ENCODE measurements around the gene PRKAR1B.
"Not testable (repeated sequence)": the region's sequence is repeated elsewhere in the genome, so short reads cannot be mapped to it uniquely, and the experiment has no call there.

PRKAR1B gene

DNA sequence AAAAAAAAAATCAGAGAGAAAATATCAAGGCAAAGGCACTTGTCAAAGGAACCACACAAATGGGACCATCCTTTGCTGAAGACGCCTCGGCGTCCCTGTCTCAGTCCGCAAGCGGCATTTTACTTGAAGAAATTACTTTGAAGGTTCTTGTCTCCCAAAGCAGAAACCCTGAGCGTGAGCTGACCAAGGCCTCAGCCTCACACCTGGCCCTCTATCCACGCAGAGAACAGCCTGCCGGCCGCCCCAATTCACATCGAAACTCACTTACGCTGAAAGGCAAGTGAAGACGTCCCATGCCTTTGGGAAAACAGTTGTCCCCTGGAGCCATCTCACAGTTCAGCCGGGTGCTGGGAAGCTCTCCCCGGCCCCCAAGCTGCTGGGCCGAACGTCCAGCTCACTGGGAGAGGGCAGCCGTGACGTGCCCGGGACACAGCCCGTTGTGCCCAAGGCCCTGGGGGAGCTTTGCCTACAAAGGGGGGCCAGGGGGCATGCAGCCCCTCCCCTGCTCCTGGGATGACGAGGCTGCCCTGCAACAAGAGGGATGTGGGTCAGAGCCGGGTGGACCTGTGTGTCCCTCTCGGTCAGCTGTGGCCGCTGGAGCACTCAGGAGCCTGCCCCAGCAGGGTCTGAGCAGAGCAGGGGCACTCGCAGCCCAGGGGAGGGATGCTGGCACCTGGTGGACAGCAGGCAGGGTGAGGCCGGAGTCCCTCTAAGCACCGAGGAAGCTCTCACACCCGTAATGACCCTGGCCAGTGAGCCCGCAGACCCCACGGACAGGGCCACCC is 157.8 kb downstream of the PRKAR1B start:
- DNase-seq, result no peak

DNA sequence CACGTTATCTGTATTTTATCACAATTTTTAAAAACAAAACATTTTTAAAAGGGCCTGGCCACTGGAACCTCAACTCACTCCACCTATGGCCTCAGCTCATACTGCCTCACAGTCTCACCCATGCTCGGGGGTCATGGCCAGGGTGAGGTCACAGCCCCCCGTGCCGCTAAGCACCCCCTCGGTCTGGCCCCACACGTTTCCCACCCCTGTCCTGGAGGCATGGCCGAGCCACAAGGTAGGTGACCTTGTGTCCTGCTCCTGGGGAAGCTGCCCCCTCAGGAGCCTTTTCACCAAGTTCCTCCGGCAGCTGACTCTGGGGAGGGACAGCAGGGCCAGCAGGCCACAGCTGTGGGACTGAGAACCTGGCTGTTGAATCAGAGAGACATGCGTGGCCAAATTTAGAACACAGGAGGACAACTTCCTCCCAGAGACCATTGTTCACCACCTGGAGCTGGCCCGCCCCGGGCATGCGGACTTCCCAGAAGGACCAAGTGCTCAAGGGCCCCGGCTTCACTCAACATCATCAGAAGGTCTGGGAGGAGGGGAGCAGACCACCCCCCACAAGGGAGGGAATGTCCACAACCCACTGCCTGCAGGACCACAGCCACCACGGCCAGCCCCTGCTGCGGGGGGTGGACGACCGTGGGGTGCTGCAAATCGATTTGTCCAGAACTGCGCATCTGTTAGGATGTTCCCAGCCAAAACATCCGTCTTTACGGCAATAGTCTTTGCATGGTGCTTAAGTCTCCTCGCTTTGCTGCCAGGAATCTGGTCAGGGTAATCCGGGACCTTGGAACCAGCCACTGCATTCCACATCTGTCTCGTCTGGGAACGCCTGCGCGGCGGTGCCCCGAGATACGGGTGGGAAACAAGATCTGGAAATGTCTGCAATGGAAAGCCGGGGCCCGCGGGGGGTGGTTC is 158.8 kb downstream of the PRKAR1B start:
- no peak for DNase-seq

DNA sequence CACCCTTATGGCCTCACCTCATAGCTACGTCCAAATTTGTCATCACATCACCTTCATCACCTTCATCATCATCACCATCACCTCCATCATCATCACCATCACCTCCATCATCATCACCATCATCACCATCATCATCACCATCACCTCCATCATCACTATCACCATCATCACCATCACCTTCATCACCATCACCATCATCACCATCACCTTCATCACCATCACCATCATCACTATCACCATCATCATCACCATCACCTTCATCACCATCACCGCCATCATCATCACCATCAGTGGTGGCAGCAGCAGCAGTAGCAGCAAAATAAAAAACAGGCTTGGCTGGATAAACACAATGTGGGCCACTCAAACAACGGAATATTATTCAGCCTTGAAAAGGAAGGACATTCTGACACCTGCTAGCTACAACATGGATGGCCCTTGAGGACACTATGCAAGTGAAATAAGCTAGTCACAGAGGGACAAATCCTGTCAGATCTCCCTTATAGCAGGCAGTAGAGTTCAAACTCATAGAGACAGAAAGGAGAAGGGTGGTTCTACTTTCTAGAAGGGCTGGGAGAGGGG is 159.7 kb downstream of the PRKAR1B start:
- no peak for DNase-seq

DNA sequence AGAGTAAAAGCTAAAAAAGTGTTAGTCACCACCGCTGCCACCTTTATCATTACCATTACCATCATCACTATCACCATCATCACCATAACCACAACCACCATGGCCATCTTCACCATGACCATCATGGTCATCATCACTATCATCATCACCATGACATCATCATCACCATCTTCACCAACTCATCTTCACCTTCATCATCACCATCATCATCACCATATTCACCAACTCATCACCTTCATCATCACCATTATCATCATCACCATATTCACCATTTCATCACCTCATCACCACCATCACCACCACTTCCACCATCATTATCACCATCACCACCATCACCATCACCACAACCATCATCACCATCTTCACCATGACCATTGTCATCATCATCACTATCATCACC is 161.0 kb downstream of the PRKAR1B start:
- no peak for DNase-seq

DNA sequence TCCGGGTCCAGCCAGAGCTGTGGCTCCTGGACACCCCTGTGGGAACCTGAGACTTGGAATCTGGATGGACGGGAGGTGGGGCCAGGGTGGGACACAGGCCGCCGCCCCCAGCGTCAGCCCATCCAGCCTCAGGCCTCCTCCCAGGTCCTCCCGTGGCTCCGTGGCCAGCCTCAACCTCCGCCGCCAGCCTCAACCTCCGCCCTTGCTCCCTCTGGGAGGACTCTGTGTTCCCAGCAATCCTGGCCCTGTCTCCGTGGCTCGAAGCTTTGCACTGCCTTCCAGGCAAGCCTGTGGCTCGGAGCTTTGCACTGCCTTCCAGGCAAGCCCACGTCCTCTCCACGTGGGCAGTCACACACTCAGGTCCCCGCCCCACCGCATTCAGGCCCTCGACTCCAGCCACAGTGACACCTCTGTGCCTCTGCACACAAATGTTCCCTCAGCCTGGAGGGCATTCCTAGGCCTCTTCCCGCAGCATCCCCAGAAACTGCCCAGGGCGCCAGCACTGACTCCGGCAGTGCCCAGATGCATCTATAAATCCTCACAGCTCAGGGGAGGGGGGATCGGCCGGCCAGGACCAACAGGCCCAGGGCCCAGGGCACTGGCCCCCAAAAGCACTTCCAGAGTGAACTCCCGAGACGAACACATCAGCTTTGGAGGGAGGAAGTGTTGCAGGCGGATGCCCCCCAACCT is 162.8 kb downstream of the PRKAR1B start:
- no peak for DNase-seq

DNA sequence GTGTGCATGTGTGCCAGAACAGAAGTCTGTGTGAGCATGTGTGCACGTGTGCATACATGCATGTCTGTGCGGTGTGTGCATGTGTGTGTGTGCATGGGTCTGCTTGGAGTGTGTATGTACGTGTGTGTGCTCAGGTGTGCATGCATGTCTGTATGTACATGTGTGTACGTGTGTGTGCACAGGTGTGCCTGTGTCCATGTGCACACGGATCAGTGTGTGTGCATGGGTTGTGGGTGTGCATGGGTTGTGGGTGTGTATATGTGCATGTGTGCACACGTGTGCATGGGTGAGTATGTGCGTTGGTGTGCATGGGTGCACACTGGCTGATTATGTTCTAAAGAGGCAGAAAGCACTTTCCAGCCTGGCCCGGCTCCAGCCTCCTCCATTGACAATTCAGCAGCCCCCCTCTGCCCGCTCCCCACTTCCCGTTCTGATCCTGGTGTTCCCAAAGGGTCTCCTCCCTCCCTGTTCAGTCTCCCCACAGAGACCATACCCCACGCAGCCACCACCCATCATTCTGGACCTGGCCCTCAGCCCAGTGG is 163.4 kb downstream of the PRKAR1B start:
- no peak for DNase-seq

DNA sequence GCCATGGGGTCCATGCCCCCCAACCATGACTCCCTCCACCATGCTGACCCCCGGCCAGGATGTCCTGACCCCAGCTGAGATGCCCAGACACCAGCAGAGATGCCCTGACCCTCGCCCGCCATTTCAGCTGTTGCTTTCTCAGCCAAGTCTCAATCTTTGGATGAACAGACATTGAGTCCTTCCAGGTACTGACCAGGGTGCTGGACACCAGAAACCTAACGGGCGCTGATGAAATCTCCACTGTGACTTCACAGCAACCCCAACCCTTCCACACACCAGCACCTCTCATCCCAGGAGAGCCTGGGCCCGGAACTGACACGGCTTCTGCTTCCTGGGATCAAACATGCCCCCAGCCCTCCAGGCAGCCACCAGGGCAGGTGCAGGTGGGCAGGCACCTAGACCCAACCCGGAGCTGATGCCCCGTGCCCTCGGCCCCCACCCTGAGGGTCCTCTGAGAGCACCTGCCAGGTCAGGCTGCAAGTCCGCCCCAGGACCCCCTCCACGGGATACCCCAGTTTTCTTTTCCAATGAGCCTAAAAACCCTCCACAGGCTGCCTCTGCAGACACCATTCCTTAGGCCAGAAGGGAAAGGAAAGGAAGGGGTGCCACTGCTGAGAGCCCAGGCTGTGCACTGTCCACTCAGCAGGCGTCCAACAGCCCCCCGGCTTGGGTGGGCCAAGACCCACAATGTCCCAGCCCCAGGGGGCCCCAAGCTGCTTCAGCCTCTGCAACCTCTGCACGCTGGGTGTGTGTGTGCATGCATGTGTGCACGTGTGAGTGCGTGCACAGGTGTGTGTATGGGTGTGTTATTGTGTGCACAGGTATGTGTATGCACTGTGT is 164.1 kb downstream of the PRKAR1B start:
- DNase-seq, result no peak

- DNase-seq, result no peak
Measured at GRCh38 chr7:562374-562675, 164.8 kb downstream of the PRKAR1B start.

- no peak for DNase-seq
Measured at GRCh38 chr7:561631-562373, 165.3 kb downstream of the PRKAR1B start.

DNA sequence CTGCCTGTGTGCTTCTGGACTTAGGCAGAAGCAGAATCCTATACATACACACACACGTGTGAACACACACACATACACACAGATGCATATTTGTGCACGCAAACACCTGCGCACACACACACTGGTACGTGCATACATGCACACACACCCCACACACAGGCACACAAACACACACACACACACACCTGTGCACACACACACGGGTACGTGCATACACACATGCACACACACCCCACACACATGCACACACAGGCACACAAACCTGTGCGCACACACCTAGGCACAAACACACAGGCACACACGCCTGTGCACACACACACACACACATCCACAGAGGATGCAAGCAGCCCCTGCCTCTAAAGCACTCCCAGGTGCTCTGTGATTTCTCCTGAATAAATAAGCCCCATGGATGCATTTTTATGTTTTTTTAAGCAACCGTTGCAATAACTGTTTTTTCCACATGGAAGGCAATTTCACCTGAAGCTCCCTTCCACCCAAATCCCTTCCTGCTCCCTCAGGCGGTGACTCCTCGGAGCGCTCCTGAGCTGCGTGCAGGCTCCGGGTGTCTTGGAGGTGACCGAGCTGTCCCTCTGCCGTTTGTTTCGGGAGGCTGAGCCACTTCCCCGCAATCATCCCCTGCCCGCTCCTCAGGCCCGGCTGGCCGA is 166.0 kb downstream of the PRKAR1B start:
- DNase-seq, result no peak

GRCh38 chr7:559396-559705 is 167.7 kb downstream of the PRKAR1B start:
- DNase-seq, result no peak

GRCh38 chr7:557558-557881 is 169.6 kb downstream of the PRKAR1B start:
- no peak for DNase-seq

DNA sequence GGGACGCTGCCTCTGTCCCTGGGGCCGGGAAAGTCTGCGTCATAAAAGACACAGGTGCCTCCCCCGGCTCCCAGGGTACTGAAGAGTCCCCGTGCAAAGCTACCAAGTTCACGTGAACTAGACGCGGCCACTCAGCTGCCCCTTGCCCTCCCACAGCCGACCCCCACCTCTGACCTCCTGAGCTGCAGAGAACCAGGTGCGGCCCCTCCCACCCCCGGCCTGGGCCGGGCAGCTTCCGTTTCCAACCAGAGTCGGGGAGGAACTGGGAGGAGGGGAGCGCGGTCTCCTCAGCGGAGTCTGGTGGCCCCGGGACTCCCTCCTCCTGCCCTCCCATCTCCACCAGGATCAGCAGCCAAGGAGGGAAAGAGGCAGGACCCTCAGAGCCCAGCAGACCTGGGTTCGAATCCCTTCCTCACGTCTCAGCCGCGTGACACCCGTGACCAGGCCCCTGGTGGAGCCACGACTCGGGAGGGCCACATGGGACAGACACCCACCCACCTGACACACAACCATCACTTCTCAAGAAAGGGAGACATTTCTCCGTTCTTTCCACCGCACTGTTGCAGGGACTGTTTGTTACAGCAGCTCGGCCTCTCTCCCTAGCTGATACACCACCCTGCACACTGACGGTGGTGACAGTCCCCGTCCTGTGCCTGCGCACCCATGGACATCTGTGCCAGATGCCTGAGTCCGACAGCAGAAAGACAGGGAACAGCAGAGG is 170.1 kb downstream of the PRKAR1B start:
- no peak for DNase-seq

GRCh38 chr7:556291-556826 is 170.7 kb downstream of the PRKAR1B start:
- no peak for DNase-seq

DNA sequence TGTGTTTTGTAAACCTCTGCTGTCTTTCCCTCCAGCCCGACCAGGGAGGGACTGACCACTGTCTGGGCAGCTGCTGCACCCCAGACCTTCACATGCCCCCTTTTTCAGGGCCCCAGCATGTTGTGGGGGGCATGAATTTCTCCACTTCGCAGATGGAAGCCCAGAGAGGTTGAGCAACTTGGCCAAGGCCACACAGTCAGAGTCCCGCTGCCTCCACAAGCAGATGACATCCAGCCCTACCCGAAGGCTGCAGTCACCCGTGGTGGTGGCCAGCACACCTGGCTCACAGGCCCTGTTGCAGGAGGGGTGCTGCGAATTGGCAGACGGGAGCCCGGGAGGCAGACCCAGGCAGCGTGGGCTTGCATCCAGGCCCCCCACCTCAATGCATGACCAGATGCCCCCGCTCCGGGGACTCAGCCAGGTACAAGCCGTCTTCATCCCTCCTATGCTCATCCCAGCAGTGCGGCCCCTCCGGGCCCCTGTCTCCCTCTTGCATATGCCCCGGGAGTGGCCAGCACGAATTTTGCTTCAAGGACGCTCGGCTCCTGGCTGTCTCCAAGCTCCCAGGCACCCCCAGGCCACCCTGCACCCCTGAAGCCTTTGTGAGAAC is 171.4 kb downstream of the PRKAR1B start:
- no peak for DNase-seq

- DNase-seq, result no peak
Measured at GRCh38 chr7:553636-554111, 173.4 kb downstream of the PRKAR1B start.

DNA sequence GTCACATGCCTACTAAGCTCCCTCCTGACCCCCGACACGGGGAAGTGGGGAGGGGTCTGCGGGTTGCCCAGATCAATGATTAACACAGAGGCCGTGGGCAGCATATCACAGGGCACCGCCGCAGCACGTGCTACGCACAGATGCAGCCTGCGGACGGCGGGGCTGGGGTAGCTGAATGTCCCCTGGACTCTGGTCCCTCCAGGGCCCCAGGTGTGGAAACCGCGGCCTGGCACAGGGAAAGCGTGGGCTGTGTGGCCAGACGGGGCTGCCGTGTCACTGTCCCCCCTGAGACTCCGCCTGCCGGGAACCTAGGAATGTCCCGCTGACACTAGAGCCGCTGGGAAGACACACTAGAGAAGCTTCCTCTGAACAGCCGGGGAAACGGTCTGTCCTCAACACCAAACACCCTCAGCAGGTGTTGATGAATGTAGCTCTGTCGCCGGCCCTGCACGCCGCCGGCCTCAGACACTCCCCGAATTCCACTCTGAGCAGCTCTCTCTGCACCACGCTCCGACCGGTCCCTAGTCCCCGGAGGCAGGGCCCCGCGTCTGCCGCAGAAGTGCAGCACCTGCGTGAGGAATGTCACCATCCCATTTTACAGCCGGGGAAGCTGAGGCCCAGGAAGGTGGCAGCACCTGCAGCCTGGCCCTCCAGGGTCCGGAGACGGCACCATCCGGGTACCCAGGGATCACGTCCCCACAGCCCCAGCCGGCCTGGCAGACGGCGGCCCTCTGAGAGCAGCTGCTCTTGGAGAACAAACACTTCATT is 174.0 kb downstream of the PRKAR1B start:
- no peak for DNase-seq

- not testable (repeated sequence) for DNase-seq
Measured at GRCh38 chr7:552151-552867, 174.8 kb downstream of the PRKAR1B start.

All from EL (cell line).